ENCODE measurements around the gene RASA3.
"Not testable (repeated sequence)": the region's sequence is repeated elsewhere in the genome, so short reads cannot be mapped to it uniquely, and the experiment has no call there.

Gene RASA3

GRCh38 chr13:114111577-114111976 is 20.8 kb downstream of the RASA3 start:
- no peak for DNase-seq

- not testable (repeated sequence) for DNase-seq
Observed at GRCh38 chr13:114110830-114111189, 21.6 kb downstream of the RASA3 start.

GRCh38 chr13:114110091-114110829 is 22.2 kb downstream of the RASA3 start:
- no peak for DNase-seq

- no peak for DNase-seq
Observed at GRCh38 chr13:114109641-114110041, 22.8 kb downstream of the RASA3 start.

GRCh38 chr13:114108894-114109293 is 23.5 kb downstream of the RASA3 start:
- DNase-seq = no peak

GRCh38 chr13:114108141-114108761 is 24.2 kb downstream of the RASA3 start:
- no peak for DNase-seq

- DNase-seq = no peak
Observed at GRCh38 chr13:114107686-114108081, 24.7 kb downstream of the RASA3 start.

- DNase-seq = no peak
Observed at GRCh38 chr13:114106991-114107685, 25.3 kb downstream of the RASA3 start.

- no peak for DNase-seq
Observed at GRCh38 chr13:114106526-114106925, 25.9 kb downstream of the RASA3 start.

- DNase-seq = no peak
Observed at GRCh38 chr13:114105521-114106225, 26.8 kb downstream of the RASA3 start.

- no peak for DNase-seq
Observed at GRCh38 chr13:114104655-114105520, 27.5 kb downstream of the RASA3 start.

- DNase-seq = no peak
Observed at GRCh38 chr13:114103801-114104654, 28.4 kb downstream of the RASA3 start.

- not testable (repeated sequence) for DNase-seq
Observed at GRCh38 chr13:114103289-114103621, 29.2 kb downstream of the RASA3 start.

- no peak for DNase-seq
Observed at GRCh38 chr13:114102521-114103288, 29.7 kb downstream of the RASA3 start.

- DNase-seq = no peak
Observed at GRCh38 chr13:114102131-114102520, 30.3 kb downstream of the RASA3 start.

- no peak for DNase-seq
Observed at GRCh38 chr13:114101358-114102130, 30.9 kb downstream of the RASA3 start.

- no peak for DNase-seq
Observed at GRCh38 chr13:114100446-114101357, 31.7 kb downstream of the RASA3 start.

- no peak for DNase-seq
Observed at GRCh38 chr13:114099918-114100445, 32.4 kb downstream of the RASA3 start.

- no peak for DNase-seq
Observed at GRCh38 chr13:114099191-114099590, 33.2 kb downstream of the RASA3 start.

All from NCI-H1694 (cell line).